Activated naive CD4-positive, alpha-beta T cell treated with anti-CD3 and anti-CD28 coated beads, Interleukin-2, amount 10 ng/mL, durations not matched to agents 5 hours and 36 hours (primary cell): ENCODE results near the gene TMEM45A. TPM values are rescaled to one million over a fixed set of nuclear protein-coding genes. Genes with fewer than 3 reads are reported as not detected.

Experiments used
- total RNA-seq, 2 experiments: library from RNA; stranded (reverse); gene quantifications; one replicate each; pipeline ENCODE4 v1.2.3, GENCODE V29; 2021

TMEM45A gene
- total RNA-seq = under 1 TPM; 0.19 to 0.45 TPM

GRCh38 chr3:100492059-100493006, at the start of gene TMEM45A:
Gene TMEM45A, plus strand, starts transcription at chr3:100492619. Its CDS starts 62,593 bp downstream, at chr3:100555212.

GRCh38 chr3:100609305-100609704, 116.9 kb downstream of the TMEM45A start, which contains the start of gene ADGRG7:
Gene ADGRG7, plus strand, starts transcription at chr3:100609601. Its CDS starts 256 bp downstream, at chr3:100609857.

Other genes with a start within 250 kb of the TMEM45A start
- 10 to 100 TPM; 28.8 to 31.2 TPM for gene TBC1D23, start 231.6 kb upstream of the TMEM45A start, total RNA-seq
- 10 to 100 TPM; 50.7 to 52.2 TPM for gene NIT2, start 157.9 kb upstream of the TMEM45A start, total RNA-seq
- 10 to 100 TPM; 36.3 to 37.6 TPM for gene TOMM70, start 91.5 kb upstream of the TMEM45A start, total RNA-seq
- gene LNP1, start 91.1 kb upstream of the TMEM45A start, total RNA-seq = 1 to 10 TPM; 1.1 to 1.2 TPM
- not detected for gene ADGRG7, start 117.0 kb downstream of the TMEM45A start, total RNA-seq
- gene TFG, start 216.9 kb downstream of the TMEM45A start, total RNA-seq = 10 to 100 TPM; 49.3 to 50.2 TPM